HepG2 (cell line): ENCODE data around the gene MSANTD4.

ENCODE experiments used
- CCAR2 ChIP-seq: fragments of 200-400 bp; formaldehyde crosslinking; optimal IDR thresholded peaks from 2 replicates; pipeline ENCODE3; 2018; ENCODE audit warnings: low read depth, mild to moderate bottlenecking, low read length, moderate library complexity
- KLF9 ChIP-seq: IDR thresholded peaks from 2 replicates; pipeline ENCODE4 v1.6.1; 2016; ENCODE audit warnings: low read depth
- POLR2A ChIP-seq, 2 experiments: IDR thresholded peaks; 2 replicates each; pipeline ENCODE4 v1.6.1; 2011; ENCODE audit warnings: low read depth in 2 of 2, low read length in 2 of 2, mild to moderate bottlenecking in 1 of 2, moderate library complexity in 1 of 2; ENCODE audit not compliant: insufficient read depth in 1 of 2
- YEATS4 ChIP-seq: sonication (generic); formaldehyde crosslinking; IDR thresholded peaks from 2 replicates; pipeline ENCODE4 v1.4.0; 2020; ENCODE audit warnings: missing genetic modification reagents, borderline replicate concordance
- ZFP37 ChIP-seq: sonication (generic); formaldehyde crosslinking; IDR thresholded peaks from 2 replicates; pipeline ENCODE4 v1.4.0; 2020; ENCODE audit warnings: missing genetic modification reagents, borderline replicate concordance
- ZKSCAN8 ChIP-seq: IDR thresholded peaks from 2 replicates; pipeline ENCODE4 v1.6.1; 2016; ENCODE audit warnings: borderline replicate concordance, missing genetic modification reagents, missing compliant biosample characterization
- ZNF496 ChIP-seq: sonication (generic); formaldehyde crosslinking; IDR thresholded peaks from 2 replicates; pipeline ENCODE4 v1.8.1; 2023; ENCODE audit warnings: mild to moderate bottlenecking, moderate library complexity, missing genetic modification reagents; ENCODE audit not compliant: insufficient replicate concordance
- TF ChIP-seq, protein P1 (sequence below): sonication (generic); formaldehyde crosslinking; IDR thresholded peaks from 2 replicates; pipeline ENCODE4 v1.4.0; 2020; ENCODE audit warnings: missing genetic modification reagents
- TF ChIP-seq, protein P2 (sequence below): sonication (generic); formaldehyde crosslinking; IDR thresholded peaks from 2 replicates; pipeline ENCODE4 v1.5.0; 2020; ENCODE audit warnings: mild to moderate bottlenecking, missing genetic modification reagents, moderate library complexity
- TF ChIP-seq, protein P3 (sequence below): sonication (generic); formaldehyde crosslinking; IDR thresholded peaks from 2 replicates; pipeline ENCODE4 v1.9.0; 2021; ENCODE audit warnings: missing genetic modification reagents, mild to moderate bottlenecking, borderline replicate concordance

DNA sequence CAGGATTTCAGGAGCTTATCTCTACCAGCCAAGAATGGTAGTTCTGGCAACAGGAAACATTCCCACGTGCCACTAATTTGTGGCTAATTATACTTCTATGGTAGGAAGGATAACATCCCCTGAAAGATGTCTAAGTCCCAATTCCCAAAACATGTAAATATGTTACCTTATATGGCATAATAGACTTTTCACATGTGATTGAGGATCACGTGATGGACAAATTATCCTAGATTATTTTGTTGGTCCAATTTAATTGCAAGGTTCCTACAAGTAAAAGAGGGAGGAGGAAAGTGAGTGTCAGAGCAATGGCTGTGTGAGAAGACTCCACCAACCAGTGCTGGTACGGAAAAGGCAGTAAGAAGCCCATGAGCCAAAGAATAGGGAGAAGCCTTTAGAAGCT lies 9.9 kb upstream of the MSANTD4 start:
- TF ChIP-seq POLR2A (IDR thresholded peaks at IDR 0.05; ENCODE audit: insufficient read depth in 1 of 2, low read depth in 2 of 2, low read length in 2 of 2), result no peak
- no peak for TF ChIP-seq YEATS4 (CRISPR knock-in tag)
- TF ChIP-seq, protein P1, sequence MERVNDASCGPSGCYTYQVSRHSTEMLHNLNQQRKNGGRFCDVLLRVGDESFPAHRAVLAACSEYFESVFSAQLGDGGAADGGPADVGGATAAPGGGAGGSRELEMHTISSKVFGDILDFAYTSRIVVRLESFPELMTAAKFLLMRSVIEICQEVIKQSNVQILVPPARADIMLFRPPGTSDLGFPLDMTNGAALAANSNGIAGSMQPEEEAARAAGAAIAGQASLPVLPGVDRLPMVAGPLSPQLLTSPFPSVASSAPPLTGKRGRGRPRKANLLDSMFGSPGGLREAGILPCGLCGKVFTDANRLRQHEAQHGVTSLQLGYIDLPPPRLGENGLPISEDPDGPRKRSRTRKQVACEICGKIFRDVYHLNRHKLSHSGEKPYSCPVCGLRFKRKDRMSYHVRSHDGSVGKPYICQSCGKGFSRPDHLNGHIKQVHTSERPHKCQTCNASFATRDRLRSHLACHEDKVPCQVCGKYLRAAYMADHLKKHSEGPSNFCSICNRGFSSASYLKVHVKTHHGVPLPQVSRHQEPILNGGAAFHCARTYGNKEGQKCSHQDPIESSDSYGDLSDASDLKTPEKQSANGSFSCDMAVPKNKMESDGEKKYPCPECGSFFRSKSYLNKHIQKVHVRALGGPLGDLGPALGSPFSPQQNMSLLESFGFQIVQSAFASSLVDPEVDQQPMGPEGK (CRISPR knock-in tag), result no peak
- TF ChIP-seq, protein P2, sequence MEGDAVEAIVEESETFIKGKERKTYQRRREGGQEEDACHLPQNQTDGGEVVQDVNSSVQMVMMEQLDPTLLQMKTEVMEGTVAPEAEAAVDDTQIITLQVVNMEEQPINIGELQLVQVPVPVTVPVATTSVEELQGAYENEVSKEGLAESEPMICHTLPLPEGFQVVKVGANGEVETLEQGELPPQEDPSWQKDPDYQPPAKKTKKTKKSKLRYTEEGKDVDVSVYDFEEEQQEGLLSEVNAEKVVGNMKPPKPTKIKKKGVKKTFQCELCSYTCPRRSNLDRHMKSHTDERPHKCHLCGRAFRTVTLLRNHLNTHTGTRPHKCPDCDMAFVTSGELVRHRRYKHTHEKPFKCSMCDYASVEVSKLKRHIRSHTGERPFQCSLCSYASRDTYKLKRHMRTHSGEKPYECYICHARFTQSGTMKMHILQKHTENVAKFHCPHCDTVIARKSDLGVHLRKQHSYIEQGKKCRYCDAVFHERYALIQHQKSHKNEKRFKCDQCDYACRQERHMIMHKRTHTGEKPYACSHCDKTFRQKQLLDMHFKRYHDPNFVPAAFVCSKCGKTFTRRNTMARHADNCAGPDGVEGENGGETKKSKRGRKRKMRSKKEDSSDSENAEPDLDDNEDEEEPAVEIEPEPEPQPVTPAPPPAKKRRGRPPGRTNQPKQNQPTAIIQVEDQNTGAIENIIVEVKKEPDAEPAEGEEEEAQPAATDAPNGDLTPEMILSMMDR, result no peak
- TF ChIP-seq ZNF496, result no peak
- TF ChIP-seq KLF9, result no peak
- TF ChIP-seq ZFP37 (CRISPR knock-in tag), result no peak
- no peak for TF ChIP-seq CCAR2
- TF ChIP-seq, protein P3, sequence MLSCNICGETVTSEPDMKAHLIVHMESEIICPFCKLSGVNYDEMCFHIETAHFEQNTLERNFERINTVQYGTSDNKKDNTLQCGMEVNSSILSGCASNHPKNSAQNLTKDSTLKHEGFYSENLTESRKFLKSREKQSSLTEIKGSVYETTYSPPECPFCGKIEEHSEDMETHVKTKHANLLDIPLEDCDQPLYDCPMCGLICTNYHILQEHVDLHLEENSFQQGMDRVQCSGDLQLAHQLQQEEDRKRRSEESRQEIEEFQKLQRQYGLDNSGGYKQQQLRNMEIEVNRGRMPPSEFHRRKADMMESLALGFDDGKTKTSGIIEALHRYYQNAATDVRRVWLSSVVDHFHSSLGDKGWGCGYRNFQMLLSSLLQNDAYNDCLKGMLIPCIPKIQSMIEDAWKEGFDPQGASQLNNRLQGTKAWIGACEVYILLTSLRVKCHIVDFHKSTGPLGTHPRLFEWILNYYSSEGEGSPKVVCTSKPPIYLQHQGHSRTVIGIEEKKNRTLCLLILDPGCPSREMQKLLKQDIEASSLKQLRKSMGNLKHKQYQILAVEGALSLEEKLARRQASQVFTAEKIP (CRISPR knock-in tag), result no peak
- TF ChIP-seq ZKSCAN8 (CRISPR knock-in tag), result no peak
